NCI-H446 treated with DMSO at 0.1 percent for 48 hours (cell line): Measurements from ENCODE around the gene MIOS.
"Not testable (repeated sequence)": the region's sequence is repeated elsewhere in the genome, so short reads cannot be mapped to it uniquely, and the experiment has no call there.

Experiments
- DNase-seq: peaks from one replicate; lab custom pipeline; 2025; lab: John Stamatoyannopoulos, UW

MIOS gene

GRCh38 chr7:7554649-7555575 lies 11.8 kb upstream of the MIOS start:
- peak; percentile 24 for DNase-seq

GRCh38 chr7:7556852-7557251 lies 9.8 kb upstream of the MIOS start:
- no peak for DNase-seq

DNA sequence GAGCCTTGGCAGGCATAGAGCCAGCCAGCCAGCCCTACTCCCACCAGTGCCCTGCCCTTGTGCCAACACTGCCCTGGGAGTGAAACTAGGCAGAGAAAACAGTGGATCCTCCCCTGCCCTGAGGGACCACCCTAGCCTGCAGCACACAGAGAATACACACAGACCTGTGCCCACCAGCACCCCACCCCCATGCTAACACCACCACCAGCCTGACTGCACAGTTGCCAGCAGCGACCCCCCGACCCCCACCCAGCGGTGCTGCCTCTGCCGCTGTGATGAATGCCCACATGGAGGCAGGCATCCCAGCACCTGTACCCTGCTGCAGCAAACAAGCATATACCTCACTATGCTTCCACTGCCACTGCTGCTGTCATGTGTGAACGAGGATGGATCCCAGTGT lies 9.4 kb upstream of the MIOS start:
- DNase-seq = no peak

DNA sequence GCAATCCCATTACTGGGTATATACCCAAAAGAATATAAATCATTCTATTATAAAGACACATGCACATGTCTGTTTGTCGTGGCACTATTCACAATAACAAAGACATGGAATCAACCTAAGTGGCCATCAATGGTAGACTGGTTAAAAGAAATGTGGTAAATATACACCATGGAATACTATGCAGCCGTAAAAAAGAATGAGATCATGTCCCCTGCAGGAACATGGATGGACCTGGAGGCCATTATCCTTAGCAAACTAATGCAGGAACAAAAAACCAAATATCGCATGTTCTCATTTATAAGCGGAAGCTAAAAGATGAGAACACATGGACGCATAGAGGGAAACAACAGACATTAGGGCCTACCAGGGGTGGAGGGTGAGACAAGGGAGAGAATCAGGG lies 5.1 kb upstream of the MIOS start:
- not testable (repeated sequence) for DNase-seq

GRCh38 chr7:7562736-7563135 lies 3.9 kb upstream of the MIOS start:
- DNase-seq = no peak

GRCh38 chr7:7563269-7563668 lies 3.4 kb upstream of the MIOS start:
- DNase-seq = no peak

GRCh38 chr7:7563813-7564212 lies 2.9 kb upstream of the MIOS start:
- no peak for DNase-seq

DNA sequence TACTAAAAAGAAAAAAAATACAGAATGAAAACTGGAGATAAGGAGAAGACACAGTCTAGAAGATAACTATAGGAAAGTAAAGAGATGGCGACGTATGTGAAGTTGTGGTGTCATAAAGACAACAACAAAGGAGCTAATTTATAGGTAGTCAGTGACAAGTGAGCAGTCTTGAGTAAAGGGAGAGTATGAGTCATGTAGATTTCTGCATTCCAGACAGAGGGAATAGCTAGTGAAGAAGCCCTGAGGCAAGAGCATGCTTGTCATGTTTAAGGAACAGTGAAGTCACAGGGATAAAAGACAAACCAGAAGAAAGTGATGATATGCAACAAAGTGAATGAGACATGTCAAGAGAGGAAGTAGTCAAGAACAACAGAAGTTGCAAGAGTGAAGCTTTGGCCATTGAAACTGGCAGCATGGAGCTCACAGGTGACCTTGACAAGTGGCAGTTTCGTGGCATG lies 2.3 kb upstream of the MIOS start:
- no peak for DNase-seq

- no peak for DNase-seq
Observed at GRCh38 chr7:7565018-7565680, 1.5 kb upstream of the MIOS start.

GRCh38 chr7:7565746-7566650 lies 686 bp upstream of the MIOS start:
- DNase-seq = no peak

- no peak for DNase-seq
Observed at GRCh38 chr7:7567898-7568531, 1.3 kb downstream of the MIOS start.

- no peak for DNase-seq
Observed at GRCh38 chr7:7568553-7568952, 1.9 kb downstream of the MIOS start.

GRCh38 chr7:7569081-7569527 lies 2.4 kb downstream of the MIOS start:
- DNase-seq = no peak

GRCh38 chr7:7569615-7570014 lies 2.9 kb downstream of the MIOS start:
- DNase-seq = no peak

DNA sequence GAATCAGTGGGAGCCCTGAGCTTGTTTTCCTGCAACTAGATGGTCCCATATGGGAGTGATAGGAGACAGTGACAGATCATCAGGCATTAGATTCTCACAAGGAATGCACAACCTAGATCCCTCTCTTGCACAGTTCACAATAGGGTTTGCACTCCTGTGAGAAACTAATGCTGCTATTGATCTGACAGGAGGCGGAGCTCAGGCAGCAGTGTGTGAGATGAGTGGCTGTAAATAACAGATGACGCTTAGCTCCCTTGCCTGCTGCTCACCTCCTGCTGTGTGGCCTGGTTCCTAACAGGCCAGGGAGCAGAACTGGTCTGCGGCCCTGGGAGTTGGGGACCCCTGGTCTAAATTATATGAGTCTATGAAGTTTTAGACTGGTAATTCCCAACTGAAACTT lies 3.9 kb downstream of the MIOS start:
- no peak for DNase-seq

GRCh38 chr7:7573701-7574100 lies 7.0 kb downstream of the MIOS start:
- no peak for DNase-seq

GRCh38 chr7:7576344-7576743 lies 9.7 kb downstream of the MIOS start:
- DNase-seq = no peak

DNA sequence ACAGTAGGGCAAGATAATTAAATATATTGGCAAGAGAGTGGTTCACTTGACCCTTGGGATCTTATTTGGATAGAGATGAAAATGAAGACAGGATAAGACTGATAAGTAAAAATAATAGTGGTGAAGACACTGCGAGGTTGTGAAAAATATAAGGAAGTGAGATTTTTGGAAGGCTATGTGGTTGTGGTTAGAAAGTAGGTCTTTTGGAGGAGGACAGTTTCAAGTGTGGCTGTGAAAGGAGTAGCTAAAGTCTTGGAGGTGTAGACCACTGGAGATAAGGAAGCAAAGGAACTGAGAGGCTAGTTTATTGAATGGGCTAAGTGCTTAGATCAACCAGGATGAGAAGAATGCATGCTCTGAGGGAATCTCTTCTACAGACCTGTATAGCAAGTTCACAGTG lies 11.2 kb downstream of the MIOS start:
- no peak for DNase-seq

DNA sequence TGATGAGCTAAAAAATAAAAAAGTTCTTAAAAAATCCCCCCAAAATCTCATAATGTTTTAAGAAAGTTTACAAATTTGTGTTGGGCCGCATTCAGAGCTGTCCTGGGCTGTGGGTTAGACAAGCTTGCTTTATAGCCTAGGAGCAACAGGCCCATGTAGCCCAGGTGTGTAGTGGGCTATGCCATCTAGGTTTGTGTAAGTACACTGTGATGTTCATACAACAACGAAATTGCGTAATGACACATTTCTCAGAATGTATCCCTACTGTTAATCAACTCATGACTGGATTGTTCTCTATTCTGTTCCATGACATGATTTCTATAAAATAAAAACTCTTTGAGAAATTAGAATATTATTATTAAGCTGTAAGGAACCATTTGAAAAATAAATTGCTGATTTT lies 13.0 kb downstream of the MIOS start:
- DNase-seq = no peak

GRCh38 chr7:7581531-7582179 lies 15.0 kb downstream of the MIOS start:
- DNase-seq = no peak

- no peak for DNase-seq
Observed at GRCh38 chr7:7582596-7582995, 15.9 kb downstream of the MIOS start.
